ENCODE measurements around the gene PCBP3.

The PCBP3 gene

DNA sequence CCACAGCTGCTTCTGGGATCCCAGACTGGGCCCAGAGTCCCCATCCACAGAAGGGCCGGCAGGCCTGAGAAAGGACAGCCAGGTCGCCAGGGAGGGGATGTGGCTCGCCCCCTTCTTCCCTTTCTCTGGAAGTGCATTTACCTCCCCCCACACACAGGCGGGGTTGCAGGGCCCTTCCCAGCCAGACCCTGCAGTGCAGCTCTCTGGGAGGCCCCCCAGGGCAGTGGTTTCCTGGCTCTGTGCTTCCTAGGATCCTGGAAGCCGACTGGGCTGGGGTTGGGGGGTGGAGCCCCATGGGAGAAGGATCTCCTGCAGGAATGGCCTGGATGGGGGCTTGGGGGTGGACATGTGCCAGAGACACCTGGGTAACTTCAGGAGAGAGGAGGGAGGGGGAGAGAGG is 333.9 kb downstream of the PCBP3 start:
- H3K27ac ChIP-seq (ENCODE audit: low read length), result no peak overlapping the region
- H3K27me3 ChIP-seq (ENCODE audit: insufficient read depth, low read length), result peaks cover 69% of the 10 kb centered on the region

GRCh38 chr21:45979141-45979631 is 335.7 kb downstream of the PCBP3 start:
- H3K9ac ChIP-seq (ENCODE audit: low read depth, low read length), result no peak overlapping the region
- no peaks in the 10 kb centered on the region for H3K36me3 ChIP-seq (ENCODE audit: insufficient read depth, low read depth, low read length)
- H3K9me3 ChIP-seq (ENCODE audit: insufficient read depth, low read depth, low read length), result no peaks in the 10 kb centered on the region
- peaks cover 10% of the 10 kb centered on the region for H3K4me1 ChIP-seq (ENCODE audit: insufficient read depth, low read length)
- peaks cover 61% of the 10 kb centered on the region for H3K27me3 ChIP-seq (ENCODE audit: insufficient read depth, low read length)
- no peak overlapping the region for H3K4me3 ChIP-seq (ENCODE audit: low read length)
- H3K27ac ChIP-seq (ENCODE audit: low read length), result no peak overlapping the region

More for the DNA sequence above, 333.9 kb downstream of the PCBP3 start:
- H3K4me3 ChIP-seq (ENCODE audit: low read length), result peak overlapping the region; percentile 26; the same call in 1 of the 2 replicates
- H3K4me1 ChIP-seq (ENCODE audit: insufficient read depth, low read length), result peaks cover 10% of the 10 kb centered on the region
- no peaks in the 10 kb centered on the region for H3K9me3 ChIP-seq (ENCODE audit: insufficient read depth, low read depth, low read length)
- H3K36me3 ChIP-seq (ENCODE audit: insufficient read depth, low read depth, low read length), result no peaks in the 10 kb centered on the region
- no peak overlapping the region for H3K9ac ChIP-seq (ENCODE audit: low read depth, low read length)

DNA sequence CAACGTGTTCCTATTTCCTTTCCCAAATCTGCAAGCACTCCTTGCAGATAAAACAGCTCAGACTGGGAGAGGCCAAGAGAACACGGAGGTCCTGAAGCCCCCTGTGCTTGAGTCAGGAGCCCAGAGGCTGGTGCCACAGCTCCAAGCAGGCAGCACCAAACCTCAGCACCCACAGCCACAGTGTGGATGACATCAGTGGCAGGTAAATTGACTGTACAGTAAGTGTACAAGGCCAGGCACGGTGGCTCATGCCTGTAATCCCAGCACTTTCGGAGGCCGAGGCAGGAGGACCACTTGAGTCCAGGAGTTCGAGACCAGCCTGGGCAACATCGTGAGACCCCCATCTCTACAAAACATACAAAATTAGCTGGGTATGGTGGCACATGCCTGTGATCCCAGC is 336.1 kb downstream of the PCBP3 start:
- peaks cover 9% of the 10 kb centered on the region for H3K4me1 ChIP-seq (ENCODE audit: insufficient read depth, low read length)
- H3K4me3 ChIP-seq (ENCODE audit: low read length), result no peak overlapping the region
- peaks cover 4% of the 10 kb centered on the region; the same call in 1 of the 2 replicates for H3K36me3 ChIP-seq (ENCODE audit: insufficient read depth, low read depth, low read length)
- no peak overlapping the region for H3K9ac ChIP-seq (ENCODE audit: low read depth, low read length)
- H3K27ac ChIP-seq (ENCODE audit: low read length), result no peak overlapping the region
- no peaks in the 10 kb centered on the region for H3K9me3 ChIP-seq (ENCODE audit: insufficient read depth, low read depth, low read length)
- peaks cover 56% of the 10 kb centered on the region for H3K27me3 ChIP-seq (ENCODE audit: insufficient read depth, low read length)

DNA sequence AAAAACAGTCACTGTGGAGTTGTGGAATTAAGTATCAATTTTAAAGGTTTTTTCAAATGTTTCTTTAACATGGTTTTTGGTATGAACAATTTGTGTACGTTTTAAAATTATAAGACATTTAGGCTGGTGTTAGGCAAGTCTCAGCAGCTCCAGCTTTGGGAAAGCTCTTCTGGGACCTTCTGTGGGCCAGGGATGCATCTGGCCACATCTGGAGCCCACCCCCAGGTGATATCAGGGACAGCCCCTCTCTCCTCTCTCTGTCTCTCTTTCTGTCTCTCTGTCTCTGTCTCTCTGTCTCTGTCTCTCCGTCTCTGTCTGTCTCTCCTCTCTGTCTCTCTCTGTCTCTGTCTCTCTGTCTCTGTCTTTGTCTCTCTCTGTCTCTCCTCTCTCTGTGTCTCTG is 336.7 kb downstream of the PCBP3 start:
- no peaks in the 10 kb centered on the region for H3K9me3 ChIP-seq (ENCODE audit: insufficient read depth, low read depth, low read length)
- no peak overlapping the region for H3K27ac ChIP-seq (ENCODE audit: low read length)
- peaks cover 10% of the 10 kb centered on the region; the same call in 1 of the 2 replicates for H3K36me3 ChIP-seq (ENCODE audit: insufficient read depth, low read depth, low read length)
- H3K27me3 ChIP-seq (ENCODE audit: insufficient read depth, low read length), result peaks cover 50% of the 10 kb centered on the region
- no peak overlapping the region for H3K4me3 ChIP-seq (ENCODE audit: low read length)
- peaks cover 5% of the 10 kb centered on the region for H3K4me1 ChIP-seq (ENCODE audit: insufficient read depth, low read length)
- H3K9ac ChIP-seq (ENCODE audit: low read depth, low read length), result no peak overlapping the region

- peaks cover 14% of the 10 kb centered on the region; the same call in 1 of the 2 replicates for H3K36me3 ChIP-seq (ENCODE audit: insufficient read depth, low read depth, low read length)
- peaks cover 5% of the 10 kb centered on the region for H3K4me1 ChIP-seq (ENCODE audit: insufficient read depth, low read length)
- H3K9ac ChIP-seq (ENCODE audit: low read depth, low read length), result no peak overlapping the region
- H3K27ac ChIP-seq (ENCODE audit: low read length), result no peak overlapping the region
- no peaks in the 10 kb centered on the region for H3K9me3 ChIP-seq (ENCODE audit: insufficient read depth, low read depth, low read length)
- H3K4me3 ChIP-seq (ENCODE audit: low read length), result peak overlapping the region; percentile 66
- peaks cover 47% of the 10 kb centered on the region for H3K27me3 ChIP-seq (ENCODE audit: insufficient read depth, low read length)
Measured at GRCh38 chr21:45980697-45981096, 337.2 kb downstream of the PCBP3 start.

DNA sequence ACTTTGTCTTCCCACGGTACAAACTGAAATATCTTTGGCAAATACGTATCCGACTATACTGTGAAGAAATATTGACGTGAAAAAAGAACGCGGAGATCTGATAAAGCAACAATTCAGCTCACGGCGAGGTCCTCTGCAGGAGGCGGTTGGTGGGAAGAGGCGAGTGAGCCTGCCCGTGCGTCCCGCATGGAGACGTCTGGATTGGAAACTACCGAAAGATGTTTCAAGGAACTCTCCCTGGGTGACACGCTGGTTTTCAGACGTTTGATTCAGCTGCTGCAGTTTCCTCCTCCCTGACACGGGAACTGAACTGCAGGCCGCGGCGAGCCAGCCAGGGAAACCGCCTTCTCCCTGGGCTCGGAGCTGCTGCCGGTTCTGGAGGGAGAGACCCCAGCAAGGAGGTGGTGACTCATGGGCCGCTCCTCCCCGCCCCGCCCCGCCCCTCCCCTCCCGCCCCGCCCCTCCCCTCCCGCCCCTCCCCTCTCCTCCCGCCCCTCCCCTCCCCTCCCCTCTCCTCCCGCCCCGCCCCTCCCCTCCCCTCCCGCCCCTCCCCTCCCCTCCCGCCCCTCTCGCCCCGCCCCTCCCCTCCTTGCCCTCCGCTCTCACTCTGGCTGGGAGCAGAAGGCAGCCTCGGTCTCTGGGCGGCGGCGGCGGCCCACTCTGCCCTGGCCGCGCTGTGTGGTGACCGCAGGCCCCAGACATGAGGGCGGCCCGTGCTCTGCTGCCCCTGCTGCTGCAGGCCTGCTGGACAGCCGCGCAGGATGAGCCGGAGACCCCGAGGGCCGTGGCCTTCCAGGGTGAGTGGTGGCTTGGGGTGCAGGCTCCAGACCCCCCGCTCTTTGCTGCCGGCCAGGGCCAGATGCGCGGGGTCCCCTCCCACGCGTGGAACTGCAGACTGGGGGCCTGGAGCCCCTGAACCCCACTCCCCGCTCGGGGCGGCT is 337.9 kb downstream of the PCBP3 start, which contains the start of gene COL6A1:
COL6A1 (plus strand) TSS at position 620 of the 941 bp plus-strand sequence; CDS start at position 701, 81 bp downstream.
- no peak within 1 kb of the TSS for H3K27ac ChIP-seq (ENCODE audit: low read length)
- H3K4me3 ChIP-seq (ENCODE audit: low read length), result peak within 1 kb of the TSS; percentile 73
- peak within 1 kb of the TSS; percentile 58 for H3K9ac ChIP-seq (ENCODE audit: low read depth, low read length)
- peaks cover 5% of the 10 kb centered on the region for H3K4me1 ChIP-seq (ENCODE audit: insufficient read depth, low read length)
- H3K36me3 ChIP-seq (ENCODE audit: insufficient read depth, low read depth, low read length), result peaks cover 18% of the 10 kb centered on the region; the same call in 1 of the 2 replicates
- peaks cover 40% of the 10 kb centered on the region for H3K27me3 ChIP-seq (ENCODE audit: insufficient read depth, low read length)
- H3K9me3 ChIP-seq (ENCODE audit: insufficient read depth, low read depth, low read length), result no peaks in the 10 kb centered on the region

DNA sequence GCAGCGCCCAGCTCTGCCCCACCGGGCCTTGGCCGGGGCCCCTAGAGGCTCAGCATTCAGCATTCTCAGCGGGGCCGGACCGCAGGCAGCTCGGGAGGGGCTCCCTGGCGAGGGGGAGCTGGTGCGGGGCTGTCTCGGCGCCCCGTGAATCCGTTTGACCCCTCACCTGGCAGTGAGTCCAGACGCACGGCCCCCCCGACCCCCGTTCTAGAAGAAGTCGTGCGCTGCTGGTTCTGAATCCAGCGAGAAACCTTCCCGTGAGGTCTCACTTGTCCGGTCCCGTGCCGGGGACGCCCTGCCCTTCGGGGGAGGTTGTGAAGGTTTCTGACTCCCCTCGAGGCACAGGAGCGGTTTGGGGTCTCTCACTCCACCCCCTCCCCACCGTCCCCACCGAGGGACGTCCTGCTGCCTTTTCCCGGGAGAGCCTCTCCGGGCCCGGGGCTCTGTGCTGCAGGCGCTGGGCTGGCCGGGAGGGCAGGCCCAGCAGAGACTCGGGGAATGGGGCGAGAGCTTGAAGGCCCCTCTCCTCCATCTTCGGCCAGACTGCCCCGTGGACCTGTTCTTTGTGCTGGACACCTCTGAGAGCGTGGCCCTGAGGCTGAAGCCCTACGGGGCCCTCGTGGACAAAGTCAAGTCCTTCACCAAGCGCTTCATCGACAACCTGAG is 338.7 kb downstream of the PCBP3 start:
- H3K4me1 ChIP-seq (ENCODE audit: insufficient read depth, low read length), result peaks cover 5% of the 10 kb centered on the region
- H3K9me3 ChIP-seq (ENCODE audit: insufficient read depth, low read depth, low read length), result no peaks in the 10 kb centered on the region
- H3K27me3 ChIP-seq (ENCODE audit: insufficient read depth, low read length), result peaks cover 36% of the 10 kb centered on the region
- H3K27ac ChIP-seq (ENCODE audit: low read length), result no peak overlapping the region
- H3K36me3 ChIP-seq (ENCODE audit: insufficient read depth, low read depth, low read length), result peaks cover 18% of the 10 kb centered on the region; the same call in 1 of the 2 replicates
- H3K9ac ChIP-seq (ENCODE audit: low read depth, low read length), result peak overlapping the region; percentile 58
- peak overlapping the region; percentile 73 for H3K4me3 ChIP-seq (ENCODE audit: low read length)

- Histone ChIP-seq H3K36me3 (ENCODE audit: insufficient read depth, low read depth, low read length) (peaks cover 18% of the 10 kb centered on the region; the same call in 1 of the 2 replicates), H3K4me3 (ENCODE audit: low read length) (peak overlapping the region; percentile 73), H3K4me1 (ENCODE audit: insufficient read depth, low read length) (peaks cover 5% of the 10 kb centered on the region), H3K9ac (ENCODE audit: low read depth, low read length) (peak overlapping the region; percentile 58; the same call in 1 of the 2 replicates), H3K27ac (ENCODE audit: low read length) (no peak overlapping the region), H3K9me3 (ENCODE audit: insufficient read depth, low read depth, low read length) (no peaks in the 10 kb centered on the region), H3K27me3 (ENCODE audit: insufficient read depth, low read length) (peaks cover 36% of the 10 kb centered on the region)
Measured at GRCh38 chr21:45982758-45983648, 339.5 kb downstream of the PCBP3 start.

DNA sequence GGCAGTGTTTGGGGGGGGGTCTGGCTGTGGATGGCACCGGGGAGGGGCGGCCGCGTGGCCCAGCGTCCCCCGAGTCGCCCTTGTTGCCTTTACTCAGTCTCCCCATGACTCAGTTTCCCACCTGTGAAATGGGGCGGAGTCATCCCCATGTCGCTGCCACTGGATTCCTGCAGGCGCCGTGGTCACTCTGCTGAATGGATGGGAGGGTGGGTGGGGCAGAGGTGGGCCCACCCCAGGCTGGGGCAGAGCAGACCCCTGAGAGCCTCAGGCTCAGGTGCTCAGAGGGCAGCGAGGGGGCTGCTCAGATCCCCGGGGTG is 340.1 kb downstream of the PCBP3 start:
- Histone ChIP-seq H3K27me3 (ENCODE audit: insufficient read depth, low read length) (peaks cover 36% of the 10 kb centered on the region), H3K4me1 (ENCODE audit: insufficient read depth, low read length) (peaks cover 5% of the 10 kb centered on the region), H3K9ac (ENCODE audit: low read depth, low read length) (no peak overlapping the region), H3K9me3 (ENCODE audit: insufficient read depth, low read depth, low read length) (no peaks in the 10 kb centered on the region), H3K4me3 (ENCODE audit: low read length) (no peak overlapping the region), H3K27ac (ENCODE audit: low read length) (no peak overlapping the region), H3K36me3 (ENCODE audit: insufficient read depth, low read depth, low read length) (peaks cover 19% of the 10 kb centered on the region; the same call in 1 of the 2 replicates)

GRCh38 chr21:45983981-45984551 is 340.5 kb downstream of the PCBP3 start:
- no peak overlapping the region for H3K9ac ChIP-seq (ENCODE audit: low read depth, low read length)
- no peaks in the 10 kb centered on the region for H3K9me3 ChIP-seq (ENCODE audit: insufficient read depth, low read depth, low read length)
- no peak overlapping the region for H3K4me3 ChIP-seq (ENCODE audit: low read length)

More at GRCh38 chr21:45983981-45984551, 340.5 kb downstream of the PCBP3 start:
- Histone ChIP-seq H3K4me1 (ENCODE audit: insufficient read depth, low read length) (peaks cover 5% of the 10 kb centered on the region), H3K27me3 (ENCODE audit: insufficient read depth, low read length) (peaks cover 36% of the 10 kb centered on the region), H3K27ac (ENCODE audit: low read length) (no peak overlapping the region), H3K36me3 (ENCODE audit: insufficient read depth, low read depth, low read length) (peaks cover 21% of the 10 kb centered on the region; the same call in 1 of the 2 replicates)
